ENCODE results near the gene KSR2. TPM values are rescaled to one million over a fixed set of nuclear protein-coding genes. Genes with fewer than 3 reads are reported as not detected.

Gene KSR2
- total RNA-seq, 1 donor from 2014 or later, result not detected

DNA sequence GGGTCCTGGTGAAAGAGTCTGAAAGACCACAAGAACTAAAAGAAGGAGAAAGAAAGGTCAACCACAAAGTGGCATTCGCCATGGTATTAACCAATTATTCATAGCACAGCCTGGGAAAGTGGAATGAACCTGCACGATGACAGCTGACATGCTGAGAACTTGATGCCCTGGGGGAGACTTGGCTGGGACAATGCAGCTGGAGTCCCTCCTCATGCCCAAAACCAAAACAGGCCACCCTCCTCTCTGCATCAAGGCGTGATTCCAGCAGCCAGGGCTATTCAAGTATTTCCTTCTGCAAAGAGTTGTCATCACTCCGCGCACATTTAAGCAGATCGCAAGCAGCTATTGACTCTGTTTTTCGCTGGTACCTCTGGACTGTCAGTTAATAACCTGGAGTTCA is 440.3 kb downstream of the KSR2 start:
- no peak overlapping the region for H3K4me3 Mint-ChIP-seq (ENCODE audit: unreplicated experiment)
- no peak for DNase-seq (ENCODE audit: low spot score)
- H3K9me3 Mint-ChIP-seq (ENCODE audit: low read depth), result peaks cover 3% of the 10 kb centered on the region
- peaks cover 23% of the 10 kb centered on the region for H3K27me3 Mint-ChIP-seq (ENCODE audit: low read depth)
- no peaks in the 10 kb centered on the region for H3K4me1 Mint-ChIP-seq (ENCODE audit: low read depth)
- TF ChIP-seq, protein P1, sequence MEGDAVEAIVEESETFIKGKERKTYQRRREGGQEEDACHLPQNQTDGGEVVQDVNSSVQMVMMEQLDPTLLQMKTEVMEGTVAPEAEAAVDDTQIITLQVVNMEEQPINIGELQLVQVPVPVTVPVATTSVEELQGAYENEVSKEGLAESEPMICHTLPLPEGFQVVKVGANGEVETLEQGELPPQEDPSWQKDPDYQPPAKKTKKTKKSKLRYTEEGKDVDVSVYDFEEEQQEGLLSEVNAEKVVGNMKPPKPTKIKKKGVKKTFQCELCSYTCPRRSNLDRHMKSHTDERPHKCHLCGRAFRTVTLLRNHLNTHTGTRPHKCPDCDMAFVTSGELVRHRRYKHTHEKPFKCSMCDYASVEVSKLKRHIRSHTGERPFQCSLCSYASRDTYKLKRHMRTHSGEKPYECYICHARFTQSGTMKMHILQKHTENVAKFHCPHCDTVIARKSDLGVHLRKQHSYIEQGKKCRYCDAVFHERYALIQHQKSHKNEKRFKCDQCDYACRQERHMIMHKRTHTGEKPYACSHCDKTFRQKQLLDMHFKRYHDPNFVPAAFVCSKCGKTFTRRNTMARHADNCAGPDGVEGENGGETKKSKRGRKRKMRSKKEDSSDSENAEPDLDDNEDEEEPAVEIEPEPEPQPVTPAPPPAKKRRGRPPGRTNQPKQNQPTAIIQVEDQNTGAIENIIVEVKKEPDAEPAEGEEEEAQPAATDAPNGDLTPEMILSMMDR (IDR thresholded peaks at IDR 0.05), result no peak
- no peak overlapping the region for H3K27ac Mint-ChIP-seq (ENCODE audit: unreplicated experiment)
- H3K36me3 Mint-ChIP-seq (ENCODE audit: low read depth), result no peaks in the 10 kb centered on the region

GRCh38 chr12:117527479-117527855 is 441.3 kb downstream of the KSR2 start:
- Mint-ChIP-seq H3K27ac (ENCODE audit: unreplicated experiment) (no peak overlapping the region), H3K36me3 (ENCODE audit: low read depth) (no peaks in the 10 kb centered on the region), H3K9me3 (ENCODE audit: low read depth) (peaks cover 3% of the 10 kb centered on the region), H3K4me1 (ENCODE audit: low read depth) (no peaks in the 10 kb centered on the region), H3K27me3 (ENCODE audit: low read depth) (peaks cover 26% of the 10 kb centered on the region), H3K4me3 (ENCODE audit: unreplicated experiment) (no peak overlapping the region)
- TF ChIP-seq, protein P1 (IDR thresholded peaks at IDR 0.05), result no peak
- DNase-seq (ENCODE audit: low spot score), result no peak

DNA sequence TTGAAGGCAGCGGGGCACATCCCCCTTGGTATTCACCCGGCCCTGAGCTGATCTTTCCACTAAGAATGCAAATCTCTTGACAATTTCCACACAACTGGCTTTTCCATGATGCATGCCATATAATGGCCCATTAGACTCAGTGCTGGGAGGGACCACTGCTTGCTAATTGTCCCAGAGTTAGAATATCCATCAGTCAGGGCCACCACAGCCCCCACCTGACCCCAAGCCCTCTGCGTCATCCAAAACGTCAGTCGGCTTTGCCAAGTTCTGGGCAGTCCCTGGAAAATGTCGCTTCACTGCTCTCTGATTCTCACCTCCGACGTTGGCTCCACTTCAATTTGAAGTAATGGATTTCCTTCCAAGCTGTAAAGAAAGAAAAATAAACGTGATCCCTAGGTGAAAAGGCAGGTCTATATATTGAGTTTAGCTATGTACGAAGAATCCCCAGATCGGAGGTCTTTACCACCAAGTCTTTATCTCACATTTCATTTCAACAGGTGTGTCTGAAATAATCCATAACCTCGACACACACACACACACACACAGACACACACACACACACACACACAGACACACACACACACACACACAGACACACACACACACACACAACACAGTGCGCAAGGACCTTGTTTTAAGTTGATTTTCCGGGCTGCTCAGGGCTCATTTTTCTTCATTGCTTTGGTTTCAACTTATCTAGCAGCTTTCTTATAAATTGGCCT is 441.9 kb downstream of the KSR2 start:
- no peak for DNase-seq (ENCODE audit: low spot score)
- no peak overlapping the region for H3K4me3 Mint-ChIP-seq (ENCODE audit: unreplicated experiment)
- TF ChIP-seq, protein P1 (IDR thresholded peaks at IDR 0.05), result no peak
- H3K4me1 Mint-ChIP-seq (ENCODE audit: low read depth), result no peaks in the 10 kb centered on the region
- H3K27me3 Mint-ChIP-seq (ENCODE audit: low read depth), result peaks cover 24% of the 10 kb centered on the region
- H3K36me3 Mint-ChIP-seq (ENCODE audit: low read depth), result no peaks in the 10 kb centered on the region
- H3K9me3 Mint-ChIP-seq (ENCODE audit: low read depth), result no peaks in the 10 kb centered on the region
- H3K27ac Mint-ChIP-seq (ENCODE audit: unreplicated experiment), result no peak overlapping the region

GRCh38 chr12:117525766-117526165 is 443.0 kb downstream of the KSR2 start:
- H3K36me3 Mint-ChIP-seq (ENCODE audit: low read depth), result no peaks in the 10 kb centered on the region
- no peak for DNase-seq (ENCODE audit: low spot score)
- H3K27ac Mint-ChIP-seq (ENCODE audit: unreplicated experiment), result no peak overlapping the region
- H3K4me1 Mint-ChIP-seq (ENCODE audit: low read depth), result no peaks in the 10 kb centered on the region
- no peak overlapping the region for H3K4me3 Mint-ChIP-seq (ENCODE audit: unreplicated experiment)
- peaks cover 22% of the 10 kb centered on the region for H3K27me3 Mint-ChIP-seq (ENCODE audit: low read depth)
- TF ChIP-seq, protein P1 (IDR thresholded peaks at IDR 0.05), result no peak
- no peaks in the 10 kb centered on the region for H3K9me3 Mint-ChIP-seq (ENCODE audit: low read depth)

GRCh38 chr12:117524806-117525205 is 444.0 kb downstream of the KSR2 start:
- Mint-ChIP-seq H3K27ac (ENCODE audit: unreplicated experiment) (no peak overlapping the region), H3K9me3 (ENCODE audit: low read depth) (no peaks in the 10 kb centered on the region), H3K36me3 (ENCODE audit: low read depth) (no peaks in the 10 kb centered on the region), H3K27me3 (ENCODE audit: low read depth) (peaks cover 18% of the 10 kb centered on the region), H3K4me3 (ENCODE audit: unreplicated experiment) (no peak overlapping the region), H3K4me1 (ENCODE audit: low read depth) (no peaks in the 10 kb centered on the region)
- no peak for DNase-seq (ENCODE audit: low spot score)
- TF ChIP-seq, protein P1 (IDR thresholded peaks at IDR 0.05), result no peak
